IPS DF 6.9 (cell line): ENCODE data around the gene ETS2.

Source experiments
- DNase-seq: peaks from one replicate; pipeline ENCODE4 v3.0.0-alpha.2; 2013; ENCODE audit warnings: low read depth, low spot score
- H3K27ac ChIP-seq: one replicate; pipeline ENCODE4 v1.5.1; 2013; ENCODE audit warnings: low read length, control low read depth
- H3K27me3 ChIP-seq: 2 replicates; pipeline ENCODE4 v1.6.1; 2013; ENCODE audit warnings: mild to moderate bottlenecking, low read length; ENCODE audit not compliant: control insufficient read depth, insufficient read depth
- H3K36me3 ChIP-seq: 2 replicates; pipeline ENCODE4 v1.6.1; 2013; ENCODE audit warnings: low read length; ENCODE audit not compliant: control insufficient read depth, insufficient read depth
- H3K4me1 ChIP-seq: 2 replicates; pipeline ENCODE4 v1.6.1; 2013; ENCODE audit warnings: low read length; ENCODE audit not compliant: control insufficient read depth, insufficient read depth
- H3K4me3 ChIP-seq: 2 replicates; pipeline ENCODE4 v1.5.1; 2013; ENCODE audit warnings: mild to moderate bottlenecking, low read length
- H3K9me3 ChIP-seq: 2 replicates; pipeline ENCODE4 v1.6.1; 2013; ENCODE audit warnings: low read length, inconsistent platforms; ENCODE audit not compliant: control insufficient read depth, insufficient read depth
- WGBS: extraction: QIAGEN DNeasy Blood & Tissue Kit; methylation state at CpG from one replicate; pipeline ENCODE4 v1.1.7; 2013; ENCODE audit warnings: mixed read lengths, missing lambda C conversion rate; ENCODE audit not compliant: insufficient read length, insufficient coverage; 5-methylcytosine and 5-hydroxymethylcytosine counted together

Gene ETS2

GRCh38 chr21:38861989-38862683, 56.4 kb downstream of the ETS2 start:
- Histone ChIP-seq H3K9me3 (no peaks in the 10 kb centered on the region), H3K27me3 (no peaks in the 10 kb centered on the region), H3K4me3 (no peak overlapping the region), H3K4me1 (0 out of 2 replicates have a peak, but pooled peaks cover under 1% of the 10 kb centered on the region), H3K36me3 (no peaks in the 10 kb centered on the region), H3K27ac (no peak overlapping the region)
- no peak for DNase-seq
- WGBS: no CpG with 5 or more reads among the region's 8 CpGs

- Histone ChIP-seq H3K27me3 (no peaks in the 10 kb centered on the region), H3K4me3 (no peak overlapping the region), H3K27ac (no peak overlapping the region), H3K9me3 (no peaks in the 10 kb centered on the region), H3K36me3 (no peaks in the 10 kb centered on the region), H3K4me1 (no peaks in the 10 kb centered on the region)
- WGBS: no CpG with 5 or more reads among the region's 2 CpGs
- no peak for DNase-seq
These were observed 57.6 kb downstream of the ETS2 start for GRCh38 chr21:38863291-38863690.

- Histone ChIP-seq H3K9me3 (no peaks in the 10 kb centered on the region), H3K4me1 (no peaks in the 10 kb centered on the region), H3K27me3 (no peaks in the 10 kb centered on the region), H3K27ac (no peak overlapping the region), H3K36me3 (no peaks in the 10 kb centered on the region), H3K4me3 (no peak overlapping the region)
- no CpG with 5 or more reads among the region's 8 CpGs for WGBS
- DNase-seq: no peak
These were observed 58.2 kb downstream of the ETS2 start for GRCh38 chr21:38863843-38864363.

- Histone ChIP-seq H3K27ac (no peak overlapping the region), H3K9me3 (no peaks in the 10 kb centered on the region), H3K4me1 (no peaks in the 10 kb centered on the region), H3K36me3 (no peaks in the 10 kb centered on the region), H3K4me3 (no peak overlapping the region), H3K27me3 (no peaks in the 10 kb centered on the region)
- WGBS: no CpG with 5 or more reads among the region's 3 CpGs
- no peak for DNase-seq
These were observed 59.2 kb downstream of the ETS2 start for GRCh38 chr21:38864964-38865363.

- DNase-seq: no peak
- Histone ChIP-seq H3K36me3 (no peaks in the 10 kb centered on the region), H3K27ac (no peak overlapping the region), H3K4me3 (no peak overlapping the region), H3K9me3 (peaks cover 2% of the 10 kb centered on the region; the same call in 1 of the 2 replicates), H3K4me1 (no peaks in the 10 kb centered on the region), H3K27me3 (no peaks in the 10 kb centered on the region)
- no CpG with 5 or more reads among the region's 3 CpGs for WGBS
These were observed 63.5 kb downstream of the ETS2 start for GRCh38 chr21:38869196-38869595.

GRCh38 chr21:38869946-38870345, 64.2 kb downstream of the ETS2 start:
- H3K4me1 ChIP-seq: no peaks in the 10 kb centered on the region
- H3K27ac ChIP-seq: no peak overlapping the region
- peaks cover 2% of the 10 kb centered on the region; the same call in 1 of the 2 replicates for H3K9me3 ChIP-seq
- H3K36me3 ChIP-seq: no peaks in the 10 kb centered on the region
- 100% methylated on average over 1 of the region's 3 CpGs for WGBS
- no peaks in the 10 kb centered on the region for H3K27me3 ChIP-seq
- H3K4me3 ChIP-seq: no peak overlapping the region
- DNase-seq: no peak
